ENCODE measurements around the gene WT1. TPM values are rescaled to one million over a fixed set of nuclear protein-coding genes. Genes with fewer than 3 reads are reported as not detected.

WT1 gene
- total and polyA plus RNA-seq, 10 of the 15 experiments (the other 5 are each of a cell fraction or from before 2014, with no cell fraction given), result 0.07 to 0.37 (median 0.08) TPM; not detected in 7

DNA sequence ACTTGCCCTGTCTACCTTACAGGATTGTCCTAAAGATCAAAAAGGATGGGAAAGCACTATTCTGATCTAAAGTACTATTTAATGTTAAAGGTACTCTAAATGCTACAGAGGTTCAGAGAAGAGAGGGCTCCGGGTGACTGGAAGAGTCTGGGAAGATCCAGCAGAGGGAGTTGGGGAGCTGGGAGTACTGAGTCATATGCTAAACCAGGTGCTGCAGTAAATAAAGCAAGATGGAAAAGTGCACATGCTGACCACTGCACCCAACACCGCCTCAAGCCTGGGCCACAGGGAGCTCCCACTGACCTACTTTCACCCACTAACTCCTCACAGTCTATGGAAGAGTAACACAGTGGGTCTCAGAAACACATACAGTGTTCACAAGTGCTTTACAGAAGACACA is 49.3 kb downstream of the WT1 start (continued):
- TF ChIP-seq ZBTB33 (IDR thresholded peaks at IDR 0.05) (no peak), RAD21 (IDR thresholded peaks at IDR 0.05; ENCODE audit: insufficient read depth, low read depth, low read length) (peak; percentile 21; the same call in 1 of the 2 replicates), NR2C1 (IDR thresholded peaks at IDR 0.05) (no peak), MTA2 (IDR thresholded peaks at IDR 0.05; ENCODE audit: low read depth) (no peak), SMAD1 (IDR thresholded peaks at IDR 0.05; ENCODE audit: low read depth, partially characterized antibody) (no peak), BCL11A (IDR thresholded peaks at IDR 0.05; ENCODE audit: low read depth, low read length) (no peak), STAT1 (conservative IDR thresholded peaks at IDR 0.05) (no peak)
- TF ChIP-seq, protein P1, sequence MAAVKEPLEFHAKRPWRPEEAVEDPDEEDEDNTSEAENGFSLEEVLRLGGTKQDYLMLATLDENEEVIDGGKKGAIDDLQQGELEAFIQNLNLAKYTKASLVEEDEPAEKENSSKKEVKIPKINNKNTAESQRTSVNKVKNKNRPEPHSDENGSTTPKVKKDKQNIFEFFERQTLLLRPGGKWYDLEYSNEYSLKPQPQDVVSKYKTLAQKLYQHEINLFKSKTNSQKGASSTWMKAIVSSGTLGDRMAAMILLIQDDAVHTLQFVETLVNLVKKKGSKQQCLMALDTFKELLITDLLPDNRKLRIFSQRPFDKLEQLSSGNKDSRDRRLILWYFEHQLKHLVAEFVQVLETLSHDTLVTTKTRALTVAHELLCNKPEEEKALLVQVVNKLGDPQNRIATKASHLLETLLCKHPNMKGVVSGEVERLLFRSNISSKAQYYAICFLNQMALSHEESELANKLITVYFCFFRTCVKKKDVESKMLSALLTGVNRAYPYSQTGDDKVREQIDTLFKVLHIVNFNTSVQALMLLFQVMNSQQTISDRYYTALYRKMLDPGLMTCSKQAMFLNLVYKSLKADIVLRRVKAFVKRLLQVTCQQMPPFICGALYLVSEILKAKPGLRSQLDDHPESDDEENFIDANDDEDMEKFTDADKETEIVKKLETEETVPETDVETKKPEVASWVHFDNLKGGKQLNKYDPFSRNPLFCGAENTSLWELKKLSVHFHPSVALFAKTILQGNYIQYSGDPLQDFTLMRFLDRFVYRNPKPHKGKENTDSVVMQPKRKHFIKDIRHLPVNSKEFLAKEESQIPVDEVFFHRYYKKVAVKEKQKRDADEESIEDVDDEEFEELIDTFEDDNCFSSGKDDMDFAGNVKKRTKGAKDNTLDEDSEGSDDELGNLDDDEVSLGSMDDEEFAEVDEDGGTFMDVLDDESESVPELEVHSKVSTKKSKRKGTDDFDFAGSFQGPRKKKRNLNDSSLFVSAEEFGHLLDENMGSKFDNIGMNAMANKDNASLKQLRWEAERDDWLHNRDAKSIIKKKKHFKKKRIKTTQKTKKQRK (IDR thresholded peaks at IDR 0.05; ENCODE audit: low read depth, low read length), result no peak

Measured in GM12878 (cell line).